ENCODE data around the gene PITX3.

Gene PITX3

DNA sequence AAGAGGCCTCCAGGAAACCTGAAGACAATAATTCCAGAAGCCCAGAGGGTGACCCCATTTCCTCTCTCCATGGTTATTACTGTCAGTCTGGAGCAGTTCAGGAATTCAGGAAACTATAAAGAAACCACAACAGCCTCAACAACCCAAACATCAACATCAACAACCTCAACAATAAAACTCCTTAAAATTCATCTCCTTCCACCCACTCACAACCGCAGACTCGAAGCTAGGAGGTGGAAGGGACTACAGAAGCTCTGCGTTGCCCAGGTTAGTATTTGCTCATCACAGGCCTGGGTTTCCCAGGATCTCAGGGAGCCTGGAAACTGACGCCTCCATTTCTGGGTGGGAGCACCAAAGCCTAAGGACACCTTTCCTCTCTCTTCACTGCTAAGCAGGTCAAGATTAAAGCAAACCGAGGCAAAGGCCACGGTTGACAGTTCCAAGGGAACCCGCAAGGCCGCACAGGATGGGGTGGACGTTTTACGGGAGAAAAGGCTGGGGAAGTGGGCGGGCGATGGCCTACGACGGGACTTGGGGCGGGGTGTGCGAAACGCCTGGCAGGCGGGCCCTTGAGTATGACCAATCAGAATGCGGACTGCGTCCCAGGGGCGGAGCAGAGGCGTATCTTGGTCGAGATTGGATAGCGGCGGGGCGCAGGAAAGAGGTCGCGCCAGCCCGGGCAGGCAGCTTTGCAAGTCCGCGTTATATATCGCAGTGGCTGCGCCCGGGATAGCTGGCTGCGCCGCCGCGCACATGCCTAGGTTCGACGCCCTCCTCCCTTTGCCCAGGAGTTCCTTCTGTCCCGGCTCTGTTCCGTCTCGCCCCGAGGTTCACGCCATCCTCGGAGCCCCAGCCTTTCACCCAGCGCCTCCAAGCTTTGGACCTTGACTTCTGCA lies 15.4 kb downstream of the PITX3 start, which contains the start of gene ELOVL3:
ELOVL3 (plus strand) TSS at position 654 of the 896 bp plus-strand sequence. CDS start 250 bp downstream, outside the sequence.
- DNase-seq (ENCODE audit: low read depth in 1 of 2, low spot score in 1 of 2): peak; percentile 84 to 85
- TF ChIP-seq, protein P1, sequence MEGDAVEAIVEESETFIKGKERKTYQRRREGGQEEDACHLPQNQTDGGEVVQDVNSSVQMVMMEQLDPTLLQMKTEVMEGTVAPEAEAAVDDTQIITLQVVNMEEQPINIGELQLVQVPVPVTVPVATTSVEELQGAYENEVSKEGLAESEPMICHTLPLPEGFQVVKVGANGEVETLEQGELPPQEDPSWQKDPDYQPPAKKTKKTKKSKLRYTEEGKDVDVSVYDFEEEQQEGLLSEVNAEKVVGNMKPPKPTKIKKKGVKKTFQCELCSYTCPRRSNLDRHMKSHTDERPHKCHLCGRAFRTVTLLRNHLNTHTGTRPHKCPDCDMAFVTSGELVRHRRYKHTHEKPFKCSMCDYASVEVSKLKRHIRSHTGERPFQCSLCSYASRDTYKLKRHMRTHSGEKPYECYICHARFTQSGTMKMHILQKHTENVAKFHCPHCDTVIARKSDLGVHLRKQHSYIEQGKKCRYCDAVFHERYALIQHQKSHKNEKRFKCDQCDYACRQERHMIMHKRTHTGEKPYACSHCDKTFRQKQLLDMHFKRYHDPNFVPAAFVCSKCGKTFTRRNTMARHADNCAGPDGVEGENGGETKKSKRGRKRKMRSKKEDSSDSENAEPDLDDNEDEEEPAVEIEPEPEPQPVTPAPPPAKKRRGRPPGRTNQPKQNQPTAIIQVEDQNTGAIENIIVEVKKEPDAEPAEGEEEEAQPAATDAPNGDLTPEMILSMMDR (IDR thresholded peaks at IDR 0.05; ENCODE audit: insufficient read depth, low read length): no peak
- no peak for TF ChIP-seq GABPA (IDR thresholded peaks at IDR 0.05; ENCODE audit: low read depth)
- no peak for TF ChIP-seq POLR2AphosphoS5 (IDR thresholded peaks at IDR 0.05; ENCODE audit: low read depth)
- Histone ChIP-seq H3K27me3 (ENCODE audit: insufficient read depth, poor library complexity, severe bottlenecking) (peaks cover 5% of the 10 kb centered on the region), H3K4me3 (replicated peaks; ENCODE audit: insufficient read depth, low read length) (peak within 1 kb of the TSS; percentile 40), H3K27ac (replicated peaks) (peak within 1 kb of the TSS; percentile 52)

DNA sequence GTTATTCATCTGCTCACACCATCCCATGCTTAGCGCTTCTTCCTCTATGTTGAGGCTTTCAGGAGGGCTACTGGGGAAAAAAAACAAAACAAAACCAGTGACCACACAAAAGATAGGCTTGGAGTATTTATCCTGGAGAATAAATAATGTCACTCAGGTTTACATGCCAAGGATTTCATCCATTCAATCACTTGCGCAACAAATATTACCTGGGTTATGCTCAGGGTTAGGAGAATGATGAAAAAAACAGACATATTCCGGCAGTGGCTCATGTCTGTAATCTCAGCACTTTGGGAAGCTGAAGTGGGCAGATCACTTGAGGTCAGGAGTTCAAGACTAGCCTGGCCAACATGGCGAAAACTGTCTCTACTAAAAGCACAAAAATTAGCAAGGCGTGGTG lies 18.5 kb downstream of the PITX3 start:
- H3K27ac ChIP-seq (replicated peaks): no peak overlapping the region

DNA sequence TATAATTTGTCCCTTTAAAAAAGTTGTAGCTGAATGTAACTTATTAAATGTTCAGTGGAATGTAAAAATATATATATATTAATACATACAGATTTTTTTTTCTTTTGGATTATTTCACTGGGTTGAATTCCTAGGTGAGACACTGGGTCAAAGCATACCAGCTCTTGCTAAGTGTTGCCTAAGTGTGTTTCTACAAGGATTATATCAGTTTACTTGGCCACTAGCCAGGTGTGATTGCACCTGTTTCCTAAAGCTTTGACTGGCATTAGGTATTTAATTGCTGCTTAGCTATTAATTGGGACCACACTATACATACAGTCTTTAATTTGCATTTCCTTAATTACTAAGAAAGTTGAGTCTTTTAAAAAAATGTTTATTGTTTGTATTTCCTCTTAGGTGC lies 20.7 kb downstream of the PITX3 start:
- no peak for TF ChIP-seq POLR2AphosphoS5 (IDR thresholded peaks at IDR 0.05; ENCODE audit: low read depth)
- no peak for TF ChIP-seq SPI1 (IDR thresholded peaks at IDR 0.05; ENCODE audit: borderline replicate concordance, low read depth)
- TF ChIP-seq, protein P1 (IDR thresholded peaks at IDR 0.05; ENCODE audit: insufficient read depth, low read length): no peak
- no peak for TF ChIP-seq GABPA (IDR thresholded peaks at IDR 0.05; ENCODE audit: low read depth)
- no peak overlapping the region for H3K27ac ChIP-seq (replicated peaks)
- H3K4me3 ChIP-seq (replicated peaks; ENCODE audit: insufficient read depth, low read length): no peak overlapping the region
- no peaks in the 10 kb centered on the region for H3K27me3 ChIP-seq (ENCODE audit: insufficient read depth, poor library complexity, severe bottlenecking)
- DNase-seq (ENCODE audit: low read depth in 1 of 2, low spot score in 1 of 2): no peak

More for the DNA sequence above, 18.5 kb downstream of the PITX3 start:
- Histone ChIP-seq H3K27me3 (ENCODE audit: insufficient read depth, poor library complexity, severe bottlenecking) (no peaks in the 10 kb centered on the region), H3K4me3 (replicated peaks; ENCODE audit: insufficient read depth, low read length) (no peak overlapping the region)
- no peak for DNase-seq (ENCODE audit: low read depth in 1 of 2, low spot score in 1 of 2)
- TF ChIP-seq POLR2AphosphoS5 (IDR thresholded peaks at IDR 0.05; ENCODE audit: low read depth): no peak
- no peak for TF ChIP-seq SPI1 (IDR thresholded peaks at IDR 0.05; ENCODE audit: borderline replicate concordance, low read depth)
- TF ChIP-seq, protein P2, sequence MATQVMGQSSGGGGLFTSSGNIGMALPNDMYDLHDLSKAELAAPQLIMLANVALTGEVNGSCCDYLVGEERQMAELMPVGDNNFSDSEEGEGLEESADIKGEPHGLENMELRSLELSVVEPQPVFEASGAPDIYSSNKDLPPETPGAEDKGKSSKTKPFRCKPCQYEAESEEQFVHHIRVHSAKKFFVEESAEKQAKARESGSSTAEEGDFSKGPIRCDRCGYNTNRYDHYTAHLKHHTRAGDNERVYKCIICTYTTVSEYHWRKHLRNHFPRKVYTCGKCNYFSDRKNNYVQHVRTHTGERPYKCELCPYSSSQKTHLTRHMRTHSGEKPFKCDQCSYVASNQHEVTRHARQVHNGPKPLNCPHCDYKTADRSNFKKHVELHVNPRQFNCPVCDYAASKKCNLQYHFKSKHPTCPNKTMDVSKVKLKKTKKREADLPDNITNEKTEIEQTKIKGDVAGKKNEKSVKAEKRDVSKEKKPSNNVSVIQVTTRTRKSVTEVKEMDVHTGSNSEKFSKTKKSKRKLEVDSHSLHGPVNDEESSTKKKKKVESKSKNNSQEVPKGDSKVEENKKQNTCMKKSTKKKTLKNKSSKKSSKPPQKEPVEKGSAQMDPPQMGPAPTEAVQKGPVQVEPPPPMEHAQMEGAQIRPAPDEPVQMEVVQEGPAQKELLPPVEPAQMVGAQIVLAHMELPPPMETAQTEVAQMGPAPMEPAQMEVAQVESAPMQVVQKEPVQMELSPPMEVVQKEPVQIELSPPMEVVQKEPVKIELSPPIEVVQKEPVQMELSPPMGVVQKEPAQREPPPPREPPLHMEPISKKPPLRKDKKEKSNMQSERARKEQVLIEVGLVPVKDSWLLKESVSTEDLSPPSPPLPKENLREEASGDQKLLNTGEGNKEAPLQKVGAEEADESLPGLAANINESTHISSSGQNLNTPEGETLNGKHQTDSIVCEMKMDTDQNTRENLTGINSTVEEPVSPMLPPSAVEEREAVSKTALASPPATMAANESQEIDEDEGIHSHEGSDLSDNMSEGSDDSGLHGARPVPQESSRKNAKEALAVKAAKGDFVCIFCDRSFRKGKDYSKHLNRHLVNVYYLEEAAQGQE (IDR thresholded peaks at IDR 0.05; ENCODE audit: insufficient replicate concordance, low read depth): no peak
- TF ChIP-seq GABPA (IDR thresholded peaks at IDR 0.05; ENCODE audit: low read depth): no peak
- TF ChIP-seq, protein P1 (IDR thresholded peaks at IDR 0.05; ENCODE audit: insufficient read depth, low read length): no peak

DNA sequence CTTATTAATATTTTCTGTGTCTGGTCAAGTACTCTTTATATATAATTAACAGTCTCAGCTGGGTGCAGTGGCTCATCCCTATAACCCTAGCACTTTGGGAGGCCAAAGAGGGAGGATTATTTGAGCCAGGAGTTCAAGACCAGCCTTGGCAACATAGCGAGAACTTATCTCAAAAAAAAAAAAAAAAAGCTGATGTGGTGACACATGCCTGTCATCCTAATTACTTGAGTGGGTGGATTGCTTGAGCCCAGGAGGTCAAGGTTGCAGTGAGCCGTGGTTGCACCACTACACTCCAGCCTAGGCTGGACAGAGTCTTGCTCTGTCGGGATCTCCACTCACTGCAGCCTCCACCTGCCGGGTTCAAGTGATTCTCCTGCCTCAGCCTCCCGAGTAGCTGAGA lies 21.9 kb downstream of the PITX3 start:
- no peak overlapping the region for H3K4me3 ChIP-seq (replicated peaks; ENCODE audit: insufficient read depth, low read length)
- H3K27me3 ChIP-seq (ENCODE audit: insufficient read depth, poor library complexity, severe bottlenecking): no peaks in the 10 kb centered on the region
- no peak overlapping the region for H3K27ac ChIP-seq (replicated peaks)
- no peak for DNase-seq (ENCODE audit: low read depth in 1 of 2, low spot score in 1 of 2)
- TF ChIP-seq GABPA (IDR thresholded peaks at IDR 0.05; ENCODE audit: low read depth): no peak
- TF ChIP-seq, protein P2 (IDR thresholded peaks at IDR 0.05; ENCODE audit: insufficient replicate concordance, low read depth): no peak
- TF ChIP-seq, protein P1 (IDR thresholded peaks at IDR 0.05; ENCODE audit: insufficient read depth, low read length): no peak
- no peak for TF ChIP-seq SPI1 (IDR thresholded peaks at IDR 0.05; ENCODE audit: borderline replicate concordance, low read depth)
- TF ChIP-seq POLR2AphosphoS5 (IDR thresholded peaks at IDR 0.05; ENCODE audit: low read depth): no peak
